Testis (tissue), 3 donors: Measurements from ENCODE around the gene RBBP8NL. TPM values are rescaled to one million over a fixed set of nuclear protein-coding genes. Genes with fewer than 3 reads are reported as not detected.

Source experiments
- DNase-seq: peaks from one replicate; pipeline ENCODE4 v3.0.0-alpha.2; 2019
- H3K27ac ChIP-seq, 2 donors: fragments of 200-600 bp; sonication (generic); one replicate each; pipeline ENCODE4 v1.5.1; 2019
- H3K27me3 ChIP-seq: fragments of 200-600 bp; sonication (generic); one replicate; pipeline ENCODE4 v1.5.1; 2019
- H3K36me3 ChIP-seq: fragments of 200-600 bp; sonication (generic); one replicate; pipeline ENCODE4 v1.5.1; 2017; ENCODE audit warnings: low read depth; ENCODE audit errors: missing control alignments
- H3K4me1 ChIP-seq: fragments of 200-600 bp; sonication (generic); one replicate; pipeline ENCODE4 v1.5.1; 2019
- H3K4me3 ChIP-seq, 2 donors: fragments of 200-600 bp; sonication (generic); one replicate each; pipeline ENCODE4 v1.5.1; 2017 to 2019
- H3K9me3 ChIP-seq: fragments of 200-600 bp; sonication (generic); one replicate; pipeline ENCODE4 v1.5.1; 2017
- CTCF ChIP-seq, 3 experiments: fragments of 450-650 bp in 2 of 3; fragments of 200-600 bp in 1 of 3; sonication (generic) in 1 of 3; IDR thresholded peaks; one replicate each; pipeline ENCODE4 v1.5.1; 2016 to 2019; ENCODE audit warnings: antibody characterized with exemption in 3 of 3, mild to moderate bottlenecking in 2 of 3, moderate library complexity in 1 of 3
- POLR2A ChIP-seq: fragments of 450-650 bp; IDR thresholded peaks from one replicate; pipeline ENCODE4 v1.6.1; 2017; ENCODE audit warnings: antibody characterized with exemption, mild to moderate bottlenecking, moderate library complexity
- WGBS, 2 donors: methylation state at CpG; one replicate each; pipeline ENCODE4 v1.1.5; 2018; 5-methylcytosine and 5-hydroxymethylcytosine counted together
- intact Hi-C: fragments of 100-400 bp; cut with DNase I; formaldehyde crosslinking; loops from one replicate; pipeline ENCODE4 v1.15.1; 2023; ENCODE audit warnings: low total_unique reads
- polyA plus RNA-seq: library from polyadenylated mRNA; stranded (reverse); fragments of 350-450 nt; fragmentation: Illumina TruSeq; extraction: RNeasy Lipid Tissue Mini Kit (QIAGEN cat#74804); gene quantifications from one replicate; pipeline ENCODE4 v1.2.3, GENCODE V29; 2014; ENCODE audit warnings: low read depth, low replicate concordance; ENCODE audit not compliant: insufficient read depth
- total RNA-seq, 2 donors: library from RNA; depleted of rRNA; stranded (reverse); fragments of >200 nt; gene quantifications; one replicate each; pipeline ENCODE4 v1.2.3, GENCODE V29; 2016

The RBBP8NL gene
- total and polyA plus RNA-seq, 3 donors from 2014 or later = 0.81 to 2.8 (median 1.3) TPM

DNA sequence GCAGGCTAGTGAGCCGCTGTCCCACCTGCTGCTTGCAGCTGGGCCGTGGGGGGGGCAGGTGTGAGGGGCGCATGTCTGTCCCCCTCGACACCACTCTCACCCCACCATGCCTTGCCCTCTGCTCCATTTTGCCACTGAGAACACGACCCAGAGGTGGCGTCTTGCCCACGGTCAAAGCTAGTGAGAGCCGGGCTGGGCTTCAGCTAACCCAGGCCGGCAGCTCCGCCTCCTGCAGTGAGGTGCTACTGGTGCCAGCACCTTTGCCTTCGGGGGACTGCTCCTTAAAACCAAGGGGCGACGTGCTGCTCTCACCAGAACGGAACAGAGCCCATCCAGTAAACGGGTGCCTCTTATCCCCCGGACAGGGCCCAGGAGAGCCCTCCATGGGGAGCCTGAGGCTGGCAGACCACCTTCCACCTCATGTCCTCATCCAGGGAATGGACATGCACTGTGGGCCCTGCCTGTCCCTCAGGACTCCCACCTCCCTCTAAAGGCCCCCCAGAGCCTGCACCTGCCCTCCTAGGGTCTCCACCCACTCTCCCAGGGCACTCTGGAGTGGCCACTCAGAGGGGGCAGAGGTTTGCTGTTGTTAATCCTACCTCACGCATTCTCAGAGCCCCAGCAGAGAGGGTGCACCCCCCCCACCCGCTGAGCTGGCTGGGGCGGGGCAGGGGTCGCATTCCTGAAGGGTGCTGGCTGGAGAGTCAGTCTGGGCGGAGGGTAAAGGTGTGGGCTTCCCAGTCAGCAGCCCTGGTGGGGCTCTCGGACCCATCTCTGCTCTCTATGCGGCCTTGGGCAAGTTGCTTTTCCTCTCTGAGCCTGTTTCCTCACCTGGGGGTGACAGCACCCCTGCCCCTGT is 2.9 kb downstream of the RBBP8NL start:
- Histone ChIP-seq H3K4me3 (no peak overlapping the region), H3K4me1 (peaks cover 5% of the 10 kb centered on the region), H3K36me3 (no peaks in the 10 kb centered on the region), H3K9me3 (no peaks in the 10 kb centered on the region), H3K27ac (no peak overlapping the region), H3K27me3 (no peaks in the 10 kb centered on the region)
- TF ChIP-seq CTCF (IDR thresholded peaks at IDR 0.05) (no peak), POLR2A (no peak)
- no peak for DNase-seq
- 65 to 76% methylated on average over 8 to 23 of the region's 23 CpGs for WGBS, 2 donors
- intact Hi-C loops = no loop called here

DNA sequence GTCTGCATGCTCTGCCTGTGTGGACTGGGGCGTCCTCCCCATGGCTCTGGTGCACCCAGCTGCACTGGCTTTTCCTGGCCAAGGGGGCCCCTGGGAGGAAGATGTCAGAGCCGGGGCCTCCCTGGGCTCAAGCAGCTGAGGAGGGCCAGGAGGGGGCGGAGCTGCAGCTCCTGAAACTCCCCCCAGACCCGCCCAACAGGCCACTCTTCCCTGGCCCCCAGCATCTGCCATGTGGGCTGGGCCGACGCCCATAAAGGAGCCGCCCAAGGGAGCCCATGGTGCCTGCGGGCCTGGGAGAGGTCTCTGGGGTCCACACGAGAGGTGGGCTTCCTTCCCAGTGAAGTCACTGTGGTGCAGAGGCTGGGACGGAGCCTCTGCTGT is 4.0 kb downstream of the RBBP8NL start:
- H3K27me3 ChIP-seq = no peaks in the 10 kb centered on the region
- intact Hi-C loops = no loop called here
- WGBS, 2 donors = 47% methylated on average over 10 of the region's 10 CpGs; no CpG with 5 or more reads in 1 of the 2 donors
- no peak overlapping the region for H3K27ac ChIP-seq
- no peaks in the 10 kb centered on the region for H3K36me3 ChIP-seq
- H3K4me3 ChIP-seq = no peak overlapping the region
- no peak for TF ChIP-seq POLR2A
- TF ChIP-seq CTCF (IDR thresholded peaks at IDR 0.05) = no peak
- DNase-seq = no peak
- peaks cover 6% of the 10 kb centered on the region for H3K4me1 ChIP-seq
- H3K9me3 ChIP-seq = no peaks in the 10 kb centered on the region

- Histone ChIP-seq H3K27ac (no peak overlapping the region), H3K27me3 (no peaks in the 10 kb centered on the region), H3K4me3 (no peak overlapping the region), H3K4me1 (peaks cover 6% of the 10 kb centered on the region), H3K36me3 (no peaks in the 10 kb centered on the region), H3K9me3 (no peaks in the 10 kb centered on the region)
- WGBS, 2 donors = 89 to 94% methylated on average over 11 to 20 of the region's 20 CpGs
- TF ChIP-seq CTCF (IDR thresholded peaks at IDR 0.05) = no peak
- no peak for TF ChIP-seq POLR2A
- intact Hi-C loops = no loop called here
- DNase-seq = no peak
Observed at GRCh38 chr20:62422636-62423325, 4.6 kb downstream of the RBBP8NL start.

- TF ChIP-seq CTCF (IDR thresholded peaks at IDR 0.05) = no peak
- TF ChIP-seq POLR2A = no peak
- H3K9me3 ChIP-seq = no peaks in the 10 kb centered on the region
- H3K27me3 ChIP-seq = no peaks in the 10 kb centered on the region
- intact Hi-C loops = no loop called here
- peaks cover 6% of the 10 kb centered on the region for H3K4me1 ChIP-seq
- no peak for DNase-seq
- no peak overlapping the region for H3K4me3 ChIP-seq
- WGBS, 2 donors = 94 to 97% methylated on average over 3 to 6 of the region's 6 CpGs
- H3K27ac ChIP-seq = no peak overlapping the region
- no peaks in the 10 kb centered on the region for H3K36me3 ChIP-seq
Observed at GRCh38 chr20:62421716-62421990, 5.7 kb downstream of the RBBP8NL start.
